Measurements from ENCODE around the gene RBPJ.

Gene RBPJ

DNA sequence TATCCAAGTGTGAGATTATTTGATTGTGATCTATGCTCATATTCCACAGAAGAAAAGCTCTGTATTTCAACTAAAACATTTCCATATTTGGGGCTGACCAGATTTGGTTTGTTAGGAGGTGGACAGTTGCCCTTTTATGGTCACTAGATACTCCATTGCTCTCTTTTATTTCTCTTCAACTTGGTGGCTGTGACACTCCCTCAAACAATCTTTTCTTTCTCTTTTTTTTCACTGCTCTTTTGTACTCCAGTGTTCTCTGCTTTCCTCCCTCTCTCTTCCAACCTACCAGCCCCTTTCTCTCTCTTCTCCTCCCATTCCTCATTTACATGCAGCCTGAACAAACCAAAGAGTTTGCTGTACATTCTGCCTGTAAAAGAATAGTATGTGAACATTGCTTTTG is 48.8 kb downstream of the RBPJ start:
- Histone ChIP-seq H3K27me3 (ENCODE audit: control insufficient read depth, insufficient read depth, low read length) (no peaks in the 10 kb centered on the region), H3K4me3 (ENCODE audit: low read length) (no peak overlapping the region), H3K36me3 (ENCODE audit: control insufficient read depth, insufficient read depth, low read length) (no peaks in the 10 kb centered on the region), H3K9ac (ENCODE audit: low read length) (no peak overlapping the region), H3K9me3 (ENCODE audit: control insufficient read depth, low read length) (no peaks in the 10 kb centered on the region), H3K4me1 (ENCODE audit: control insufficient read depth, insufficient read depth, low read length) (peaks cover 27% of the 10 kb centered on the region)

GRCh38 chr4:26372076-26372475 is 51.3 kb downstream of the RBPJ start:
- Histone ChIP-seq H3K27me3 (ENCODE audit: control insufficient read depth, insufficient read depth, low read length) (no peaks in the 10 kb centered on the region), H3K36me3 (ENCODE audit: control insufficient read depth, insufficient read depth, low read length) (no peaks in the 10 kb centered on the region), H3K9ac (ENCODE audit: low read length) (no peak overlapping the region), H3K4me1 (ENCODE audit: control insufficient read depth, insufficient read depth, low read length) (peaks cover 27% of the 10 kb centered on the region), H3K9me3 (ENCODE audit: control insufficient read depth, low read length) (no peaks in the 10 kb centered on the region), H3K4me3 (ENCODE audit: low read length) (no peak overlapping the region)

DNA sequence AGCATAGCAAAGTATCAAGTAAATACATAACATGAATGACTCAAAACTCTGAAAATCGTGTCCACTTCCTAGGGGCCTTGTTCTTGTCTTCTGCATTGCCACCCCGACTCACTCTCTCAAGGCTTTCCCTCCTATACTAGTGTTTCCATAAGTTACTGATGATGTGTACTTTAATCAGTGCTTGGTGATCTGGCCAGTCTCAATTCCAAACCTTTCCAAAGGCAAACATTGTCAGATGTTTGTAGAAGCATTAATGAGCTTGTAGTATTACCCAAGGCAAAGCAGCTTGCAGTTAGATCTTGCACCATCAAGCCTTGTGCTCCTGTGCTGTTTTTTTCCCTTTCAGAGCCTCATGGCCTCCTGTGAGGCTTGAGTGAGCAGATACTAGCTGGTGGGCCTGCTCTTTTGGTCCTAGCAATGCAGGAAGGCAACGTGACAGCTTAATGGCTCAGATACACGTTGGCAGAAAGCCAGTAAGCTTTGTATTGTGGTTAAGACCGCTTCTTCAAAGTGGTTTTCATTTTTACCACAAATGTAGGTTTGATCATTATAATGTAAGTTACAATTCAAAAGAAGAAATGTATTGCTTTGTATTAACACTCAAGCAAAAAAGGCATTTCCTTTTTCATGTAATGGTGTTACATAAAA is 51.8 kb downstream of the RBPJ start:
- no peaks in the 10 kb centered on the region for H3K36me3 ChIP-seq (ENCODE audit: control insufficient read depth, insufficient read depth, low read length)
- peaks cover 27% of the 10 kb centered on the region for H3K4me1 ChIP-seq (ENCODE audit: control insufficient read depth, insufficient read depth, low read length)
- H3K9ac ChIP-seq (ENCODE audit: low read length): no peak overlapping the region
- H3K27me3 ChIP-seq (ENCODE audit: control insufficient read depth, insufficient read depth, low read length): no peaks in the 10 kb centered on the region
- H3K9me3 ChIP-seq (ENCODE audit: control insufficient read depth, low read length): no peaks in the 10 kb centered on the region
- no peak overlapping the region for H3K4me3 ChIP-seq (ENCODE audit: low read length)

DNA sequence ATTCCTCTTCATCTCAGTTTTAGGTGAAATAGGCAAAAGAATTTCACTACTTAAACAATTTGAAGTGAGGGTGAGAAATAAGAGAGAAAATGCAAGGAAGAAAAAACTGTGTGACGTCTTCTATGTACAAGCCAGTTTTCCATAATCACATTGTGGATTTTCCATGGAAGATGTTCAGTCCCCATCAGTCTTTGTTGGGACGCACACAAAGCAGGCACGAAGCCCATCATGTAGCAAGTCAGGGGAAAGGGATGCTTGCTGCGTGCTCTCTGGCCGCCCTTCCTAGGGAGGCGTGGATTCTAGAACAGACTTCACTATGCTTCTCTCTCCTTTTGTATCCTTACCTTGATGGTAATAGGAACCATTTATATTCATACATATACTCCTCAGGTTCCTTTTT is 54.7 kb downstream of the RBPJ start:
- Histone ChIP-seq H3K4me1 (ENCODE audit: control insufficient read depth, insufficient read depth, low read length) (peaks cover 22% of the 10 kb centered on the region), H3K9me3 (ENCODE audit: control insufficient read depth, low read length) (no peaks in the 10 kb centered on the region), H3K36me3 (ENCODE audit: control insufficient read depth, insufficient read depth, low read length) (no peaks in the 10 kb centered on the region), H3K27me3 (ENCODE audit: control insufficient read depth, insufficient read depth, low read length) (no peaks in the 10 kb centered on the region), H3K4me3 (ENCODE audit: low read length) (no peak overlapping the region), H3K9ac (ENCODE audit: low read length) (no peak overlapping the region)

DNA sequence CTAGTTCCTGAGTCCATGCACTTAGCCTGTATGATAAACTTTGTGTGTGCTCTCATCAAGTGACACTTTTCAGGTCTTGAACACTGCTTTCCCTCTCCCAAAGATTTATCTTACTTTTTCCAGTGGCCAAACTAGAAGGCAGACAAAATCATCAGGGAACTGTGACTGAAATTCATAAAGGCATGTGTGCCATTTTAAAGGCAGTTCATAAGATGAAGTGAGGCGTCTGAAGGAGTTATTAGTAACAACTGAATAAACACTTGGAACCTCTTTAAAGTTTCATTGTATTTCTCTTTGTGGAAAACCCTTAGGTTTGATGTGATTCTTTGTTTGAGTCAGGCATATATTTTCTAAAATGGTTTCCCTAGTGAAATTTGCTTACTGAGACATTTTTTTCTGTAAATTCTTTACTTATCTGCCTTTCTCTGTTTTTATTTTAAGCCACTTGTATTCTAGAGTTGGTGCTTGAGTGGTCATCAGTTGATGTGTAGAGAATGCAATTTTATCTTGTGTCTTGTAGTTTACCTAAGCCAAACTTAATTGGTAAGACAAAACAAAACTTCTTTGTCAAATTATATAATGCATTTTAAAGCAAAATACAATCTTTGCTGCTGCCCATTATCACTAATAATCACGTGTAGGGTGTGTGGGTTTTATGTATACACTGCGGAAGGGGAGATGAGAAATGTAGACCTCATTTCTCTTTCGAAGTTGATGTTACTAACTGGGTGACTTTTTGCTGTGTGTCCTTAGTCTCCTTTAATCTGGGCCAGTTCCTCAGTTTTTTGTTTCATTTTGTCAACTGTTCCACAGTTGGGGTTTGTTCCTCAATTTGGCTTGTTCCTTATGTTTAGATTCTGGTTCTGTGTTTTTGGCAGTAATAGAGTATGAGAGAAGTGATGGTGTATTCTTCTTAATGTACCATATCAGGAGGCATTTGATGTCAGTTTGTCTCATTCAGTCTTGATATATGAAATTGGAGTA is 56.8 kb downstream of the RBPJ start:
- Histone ChIP-seq H3K9ac (ENCODE audit: low read length) (no peak overlapping the region), H3K4me3 (ENCODE audit: low read length) (no peak overlapping the region), H3K4me1 (ENCODE audit: control insufficient read depth, insufficient read depth, low read length) (peaks cover 10% of the 10 kb centered on the region), H3K36me3 (ENCODE audit: control insufficient read depth, insufficient read depth, low read length) (no peaks in the 10 kb centered on the region), H3K27me3 (ENCODE audit: control insufficient read depth, insufficient read depth, low read length) (no peaks in the 10 kb centered on the region), H3K9me3 (ENCODE audit: control insufficient read depth, low read length) (no peaks in the 10 kb centered on the region)

GRCh38 chr4:26379837-26380236 is 59.0 kb downstream of the RBPJ start:
- H3K9ac ChIP-seq (ENCODE audit: low read length): no peak overlapping the region
- no peaks in the 10 kb centered on the region for H3K9me3 ChIP-seq (ENCODE audit: control insufficient read depth, low read length)
- no peak overlapping the region for H3K4me3 ChIP-seq (ENCODE audit: low read length)
- H3K27me3 ChIP-seq (ENCODE audit: control insufficient read depth, insufficient read depth, low read length): no peaks in the 10 kb centered on the region
- no peaks in the 10 kb centered on the region for H3K4me1 ChIP-seq (ENCODE audit: control insufficient read depth, insufficient read depth, low read length)
- no peaks in the 10 kb centered on the region for H3K36me3 ChIP-seq (ENCODE audit: control insufficient read depth, insufficient read depth, low read length)

- Histone ChIP-seq H3K9ac (ENCODE audit: low read length) (no peak overlapping the region), H3K4me1 (ENCODE audit: control insufficient read depth, insufficient read depth, low read length) (no peaks in the 10 kb centered on the region), H3K27me3 (ENCODE audit: control insufficient read depth, insufficient read depth, low read length) (no peaks in the 10 kb centered on the region), H3K4me3 (ENCODE audit: low read length) (no peak overlapping the region), H3K36me3 (ENCODE audit: control insufficient read depth, insufficient read depth, low read length) (no peaks in the 10 kb centered on the region), H3K9me3 (ENCODE audit: control insufficient read depth, low read length) (no peaks in the 10 kb centered on the region)
Observed at GRCh38 chr4:26380740-26381139, 59.9 kb downstream of the RBPJ start.

DNA sequence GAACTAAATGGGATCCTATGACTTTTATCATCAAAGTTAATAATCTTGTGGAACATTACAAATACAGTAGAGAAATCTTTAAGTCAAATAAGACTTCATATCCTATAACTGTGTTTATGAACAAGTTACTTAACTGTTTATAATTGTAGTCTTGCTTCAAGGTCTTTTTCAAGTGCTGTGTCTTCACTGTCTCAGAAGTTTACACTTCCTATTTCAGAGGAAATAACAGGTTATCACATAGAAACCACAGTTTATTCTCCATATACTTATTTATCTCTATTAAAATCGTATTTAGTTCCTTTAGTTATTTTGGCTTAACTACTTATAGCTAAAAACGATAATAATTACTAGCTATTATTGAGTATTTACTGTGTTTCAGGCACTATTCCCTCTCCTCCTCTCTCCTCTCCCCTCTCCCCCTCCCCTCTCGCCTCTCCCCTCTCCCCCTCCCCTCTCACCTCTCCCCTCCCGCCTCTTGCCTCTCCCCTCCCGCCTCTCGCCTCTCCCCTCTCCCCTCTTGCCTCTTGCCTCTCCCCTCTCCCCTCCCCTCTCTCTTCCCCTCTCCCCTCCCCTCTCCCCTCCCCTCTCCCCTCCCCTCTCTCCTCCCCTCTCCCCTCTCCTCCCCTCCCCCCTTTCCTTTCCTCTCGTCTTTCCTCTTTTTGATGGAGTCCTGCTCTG is 63.7 kb downstream of the RBPJ start:
- Histone ChIP-seq H3K36me3 (ENCODE audit: control insufficient read depth, insufficient read depth, low read length) (no peaks in the 10 kb centered on the region), H3K4me1 (ENCODE audit: control insufficient read depth, insufficient read depth, low read length) (no peaks in the 10 kb centered on the region), H3K27me3 (ENCODE audit: control insufficient read depth, insufficient read depth, low read length) (no peaks in the 10 kb centered on the region), H3K4me3 (ENCODE audit: low read length) (no peak overlapping the region), H3K9me3 (ENCODE audit: control insufficient read depth, low read length) (no peaks in the 10 kb centered on the region), H3K9ac (ENCODE audit: low read length) (no peak overlapping the region)

DNA sequence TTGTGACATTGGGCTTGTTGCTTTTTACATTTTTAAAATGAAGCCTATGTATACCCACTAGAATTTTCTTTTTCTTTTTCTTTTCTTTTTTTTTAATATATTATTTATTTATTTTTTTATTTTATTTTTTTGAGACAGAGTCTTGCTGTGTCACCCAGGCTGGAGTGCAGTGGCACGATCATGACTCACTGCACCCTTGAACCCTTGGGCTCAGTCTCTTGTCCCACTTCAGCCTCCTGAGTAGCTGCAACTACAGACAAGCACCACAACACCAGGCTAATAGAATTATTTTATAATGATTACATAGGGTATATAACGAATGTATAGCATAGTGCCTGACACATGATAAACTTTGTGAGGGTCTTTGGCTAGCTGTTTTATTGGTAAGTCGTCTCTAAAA is 64.9 kb downstream of the RBPJ start:
- no peak overlapping the region for H3K9ac ChIP-seq (ENCODE audit: low read length)
- H3K4me1 ChIP-seq (ENCODE audit: control insufficient read depth, insufficient read depth, low read length): no peaks in the 10 kb centered on the region
- no peak overlapping the region for H3K4me3 ChIP-seq (ENCODE audit: low read length)
- H3K27me3 ChIP-seq (ENCODE audit: control insufficient read depth, insufficient read depth, low read length): no peaks in the 10 kb centered on the region
- no peaks in the 10 kb centered on the region for H3K9me3 ChIP-seq (ENCODE audit: control insufficient read depth, low read length)
- H3K36me3 ChIP-seq (ENCODE audit: control insufficient read depth, insufficient read depth, low read length): no peaks in the 10 kb centered on the region

DNA sequence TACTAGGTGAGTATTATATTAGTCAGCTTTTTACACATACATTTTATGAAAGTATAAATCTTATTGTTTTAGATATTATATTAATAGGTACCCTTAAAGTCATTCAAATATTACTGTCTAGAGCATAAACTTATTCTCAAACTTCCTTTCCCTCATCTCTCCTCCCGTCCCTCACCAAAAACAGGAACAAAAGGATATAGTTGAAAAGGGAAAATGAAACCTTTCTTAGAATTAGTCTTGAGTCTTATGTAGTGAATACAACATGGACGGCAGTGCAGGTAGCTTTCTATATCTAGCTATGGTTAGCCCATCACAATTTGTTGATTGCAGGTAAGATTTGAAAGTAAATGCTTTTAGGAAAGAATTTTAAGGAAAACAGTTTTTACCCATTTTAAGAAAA is 65.6 kb downstream of the RBPJ start:
- H3K4me1 ChIP-seq (ENCODE audit: control insufficient read depth, insufficient read depth, low read length): no peaks in the 10 kb centered on the region
- H3K27me3 ChIP-seq (ENCODE audit: control insufficient read depth, insufficient read depth, low read length): no peaks in the 10 kb centered on the region
- H3K36me3 ChIP-seq (ENCODE audit: control insufficient read depth, insufficient read depth, low read length): no peaks in the 10 kb centered on the region
- H3K9ac ChIP-seq (ENCODE audit: low read length): no peak overlapping the region
- H3K4me3 ChIP-seq (ENCODE audit: low read length): no peak overlapping the region
- H3K9me3 ChIP-seq (ENCODE audit: control insufficient read depth, low read length): no peaks in the 10 kb centered on the region

GRCh38 chr4:26388671-26389070 is 67.9 kb downstream of the RBPJ start:
- no peaks in the 10 kb centered on the region for H3K36me3 ChIP-seq (ENCODE audit: control insufficient read depth, insufficient read depth, low read length)

DNA sequence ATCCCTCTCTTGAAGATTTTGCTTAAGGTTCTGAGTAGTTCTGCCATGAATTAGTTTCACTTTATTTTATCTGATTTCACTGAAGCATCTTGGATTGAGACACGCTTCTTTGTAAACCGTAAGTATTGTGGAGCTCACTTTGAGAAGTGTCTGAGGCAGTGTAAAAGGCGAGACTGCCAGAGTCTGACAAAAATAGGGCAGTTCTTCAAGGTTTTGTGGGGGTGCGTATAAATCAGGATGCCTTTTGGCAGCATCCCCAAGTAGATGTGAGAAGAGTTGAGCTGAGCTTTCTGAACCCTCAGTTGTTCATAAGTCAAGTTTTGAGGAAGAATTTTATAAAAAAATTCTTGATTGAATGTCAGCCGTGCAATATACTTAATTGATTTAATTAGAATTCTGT is 76.3 kb downstream of the RBPJ start:
- Histone ChIP-seq H3K9me3 (ENCODE audit: control insufficient read depth, low read length) (no peaks in the 10 kb centered on the region), H3K27me3 (ENCODE audit: control insufficient read depth, insufficient read depth, low read length) (no peaks in the 10 kb centered on the region), H3K4me3 (ENCODE audit: low read length) (no peak overlapping the region), H3K4me1 (ENCODE audit: control insufficient read depth, insufficient read depth, low read length) (peaks cover 2% of the 10 kb centered on the region), H3K9ac (ENCODE audit: low read length) (no peak overlapping the region), H3K36me3 (ENCODE audit: control insufficient read depth, insufficient read depth, low read length) (no peaks in the 10 kb centered on the region)

More at GRCh38 chr4:26388671-26389070, 67.9 kb downstream of the RBPJ start:
- Histone ChIP-seq H3K27me3 (ENCODE audit: control insufficient read depth, insufficient read depth, low read length) (no peaks in the 10 kb centered on the region), H3K4me3 (ENCODE audit: low read length) (no peak overlapping the region), H3K9ac (ENCODE audit: low read length) (no peak overlapping the region), H3K9me3 (ENCODE audit: control insufficient read depth, low read length) (no peaks in the 10 kb centered on the region), H3K4me1 (ENCODE audit: control insufficient read depth, insufficient read depth, low read length) (no peaks in the 10 kb centered on the region)
